Measurements from ENCODE around the gene SRP54.

The SRP54 gene

DNA sequence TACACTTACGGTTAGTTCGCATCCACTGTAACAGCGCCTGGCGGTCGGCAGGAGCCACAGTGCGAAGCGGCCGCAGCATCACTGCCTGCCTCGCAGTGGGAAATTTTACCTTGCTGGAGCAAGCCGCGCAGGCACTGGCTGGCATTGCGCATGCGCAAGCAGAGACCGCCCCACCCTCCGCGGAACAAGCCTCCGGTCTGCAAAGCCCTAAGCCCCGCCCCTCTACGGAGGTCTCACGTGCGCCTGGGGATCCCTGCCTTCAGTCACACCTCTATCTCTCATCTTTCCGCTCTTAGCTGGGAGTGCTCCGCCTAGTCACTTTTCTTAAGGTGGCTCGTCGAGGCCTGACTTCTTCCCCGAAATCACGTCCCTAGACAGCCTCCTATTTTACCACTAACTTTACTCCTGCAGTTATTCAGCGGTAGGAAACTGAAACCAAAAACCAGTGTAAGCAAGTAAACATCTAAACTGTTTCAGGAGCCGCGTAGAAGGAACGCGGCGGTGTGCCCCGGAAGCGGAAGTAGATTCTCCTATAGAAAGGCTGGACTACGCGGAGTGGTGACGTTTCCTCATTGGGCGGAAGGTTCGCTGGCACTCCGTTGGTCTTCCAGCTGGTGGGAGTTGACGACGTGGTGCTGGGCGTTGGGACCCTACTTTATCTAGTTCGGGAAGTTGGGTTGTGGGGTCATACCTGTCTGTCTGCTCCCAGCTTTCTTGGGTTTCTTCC, at the start of gene SRP54:
TSS of gene SRP54 (plus strand) at position 572 of the 727 bp plus-strand sequence. CDS start 13,718 bp downstream, outside the sequence.
- TF ChIP-seq, protein P1, sequence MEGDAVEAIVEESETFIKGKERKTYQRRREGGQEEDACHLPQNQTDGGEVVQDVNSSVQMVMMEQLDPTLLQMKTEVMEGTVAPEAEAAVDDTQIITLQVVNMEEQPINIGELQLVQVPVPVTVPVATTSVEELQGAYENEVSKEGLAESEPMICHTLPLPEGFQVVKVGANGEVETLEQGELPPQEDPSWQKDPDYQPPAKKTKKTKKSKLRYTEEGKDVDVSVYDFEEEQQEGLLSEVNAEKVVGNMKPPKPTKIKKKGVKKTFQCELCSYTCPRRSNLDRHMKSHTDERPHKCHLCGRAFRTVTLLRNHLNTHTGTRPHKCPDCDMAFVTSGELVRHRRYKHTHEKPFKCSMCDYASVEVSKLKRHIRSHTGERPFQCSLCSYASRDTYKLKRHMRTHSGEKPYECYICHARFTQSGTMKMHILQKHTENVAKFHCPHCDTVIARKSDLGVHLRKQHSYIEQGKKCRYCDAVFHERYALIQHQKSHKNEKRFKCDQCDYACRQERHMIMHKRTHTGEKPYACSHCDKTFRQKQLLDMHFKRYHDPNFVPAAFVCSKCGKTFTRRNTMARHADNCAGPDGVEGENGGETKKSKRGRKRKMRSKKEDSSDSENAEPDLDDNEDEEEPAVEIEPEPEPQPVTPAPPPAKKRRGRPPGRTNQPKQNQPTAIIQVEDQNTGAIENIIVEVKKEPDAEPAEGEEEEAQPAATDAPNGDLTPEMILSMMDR (IDR thresholded peaks at IDR 0.05; ENCODE audit: low read depth, low read length) = peak; percentile 36
- DNase-seq (ENCODE audit: low read depth in 2 of 2) = peak; percentile 98 to 99

DNA sequence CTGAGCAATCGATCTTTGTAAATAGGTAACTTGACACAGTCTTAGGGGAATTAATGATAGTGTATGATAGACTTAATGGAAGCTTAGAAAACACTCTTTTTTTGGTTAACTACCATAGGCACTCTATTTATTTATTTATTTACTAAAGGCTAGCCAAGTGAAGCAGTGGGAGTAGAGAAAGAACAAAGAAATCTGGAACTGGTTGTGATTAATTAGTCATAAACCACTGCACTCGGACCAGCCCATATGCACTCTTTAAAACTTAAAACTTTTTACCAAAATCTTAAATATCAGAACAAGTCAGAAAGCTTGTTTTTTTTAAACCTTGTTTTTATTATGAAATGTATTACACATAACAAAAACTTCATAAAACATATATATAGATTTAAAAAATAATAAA, 49.5 kb upstream of the SRP54 start:
- no peak overlapping the region for H3K4me3 ChIP-seq (replicated peaks in 1 of 2; ENCODE audit: low read depth in 2 of 2, low read length in 2 of 2)
- TF ChIP-seq, protein P1 (IDR thresholded peaks at IDR 0.05; ENCODE audit: low read depth, low read length) = no peak
- DNase-seq (ENCODE audit: low read depth in 2 of 2) = no peak

More for the DNA sequence above, at the start of gene SRP54:
- H3K4me3 ChIP-seq (replicated peaks in 1 of 2; ENCODE audit: low read depth in 2 of 2, low read length in 2 of 2) = peak within 1 kb of the TSS; percentile 74 to 83

DNA sequence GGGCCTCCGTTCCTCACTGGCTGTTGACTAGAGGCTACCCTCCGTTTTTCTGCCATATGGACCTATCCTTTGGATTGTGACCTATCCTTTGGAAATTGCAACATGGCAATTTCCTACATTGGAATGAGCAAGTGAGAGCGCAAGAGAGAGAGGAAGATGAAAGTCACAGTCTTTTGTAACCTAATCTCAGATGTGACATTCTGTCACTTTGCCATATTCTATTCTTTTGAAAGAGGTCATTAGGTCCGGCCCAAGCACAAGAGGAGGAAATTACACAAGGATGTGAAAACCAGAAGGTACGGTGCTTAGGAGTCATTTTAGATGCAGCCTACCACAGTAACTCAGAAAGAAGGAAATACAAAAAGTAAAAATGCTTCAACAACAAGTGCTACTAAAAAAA, 47.3 kb upstream of the SRP54 start:
- DNase-seq (ENCODE audit: low read depth in 2 of 2) = no peak
- TF ChIP-seq, protein P1 (IDR thresholded peaks at IDR 0.05; ENCODE audit: low read depth, low read length) = no peak
- no peak overlapping the region for H3K4me3 ChIP-seq (replicated peaks in 1 of 2; ENCODE audit: low read depth in 2 of 2, low read length in 2 of 2)

DNA sequence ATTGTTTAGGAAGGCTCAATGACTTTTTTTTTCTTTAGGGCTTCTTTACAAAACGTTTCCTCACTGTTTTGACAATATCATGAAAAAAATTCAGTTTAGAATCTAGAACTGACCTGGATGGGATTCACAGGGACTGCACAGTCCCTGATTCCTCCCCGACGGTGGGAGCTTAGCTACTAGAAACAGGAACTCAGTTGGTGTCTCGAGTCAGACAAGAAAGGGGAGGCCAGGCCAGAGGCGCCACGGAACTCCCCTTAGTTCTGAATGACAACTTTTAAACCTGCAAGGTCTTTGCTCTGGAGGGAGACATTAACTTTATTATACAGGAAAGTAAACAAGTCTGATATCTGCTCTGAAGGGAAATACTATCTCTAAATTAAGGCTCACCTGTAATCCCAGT, 45.4 kb upstream of the SRP54 start:
- DNase-seq (ENCODE audit: low read depth in 2 of 2) = no peak
- TF ChIP-seq, protein P1 (IDR thresholded peaks at IDR 0.05; ENCODE audit: low read depth, low read length) = no peak
- H3K4me3 ChIP-seq (replicated peaks in 1 of 2; ENCODE audit: low read depth in 2 of 2, low read length in 2 of 2) = no peak overlapping the region

DNA sequence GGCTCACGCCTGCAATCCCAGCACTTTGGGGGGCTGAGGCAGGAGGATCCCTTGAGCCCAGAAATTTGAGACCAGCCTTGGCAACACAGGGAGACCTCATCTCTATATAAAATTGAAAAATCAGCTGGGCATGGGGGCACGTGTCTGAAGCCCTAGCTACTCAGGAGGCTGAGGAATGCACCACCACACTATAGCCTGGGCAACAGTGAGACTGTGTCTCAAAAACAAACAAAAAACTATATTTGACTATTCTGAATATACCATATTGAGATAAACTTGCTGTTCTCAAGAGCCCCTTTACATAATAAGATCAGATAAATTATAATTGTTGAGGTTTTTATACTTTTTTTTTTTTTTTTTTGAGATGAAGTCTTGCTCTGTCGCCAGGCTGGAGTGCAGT, 44.9 kb upstream of the SRP54 start:
- TF ChIP-seq, protein P1 (IDR thresholded peaks at IDR 0.05; ENCODE audit: low read depth, low read length) = no peak
- no peak for DNase-seq (ENCODE audit: low read depth in 2 of 2)

DNA sequence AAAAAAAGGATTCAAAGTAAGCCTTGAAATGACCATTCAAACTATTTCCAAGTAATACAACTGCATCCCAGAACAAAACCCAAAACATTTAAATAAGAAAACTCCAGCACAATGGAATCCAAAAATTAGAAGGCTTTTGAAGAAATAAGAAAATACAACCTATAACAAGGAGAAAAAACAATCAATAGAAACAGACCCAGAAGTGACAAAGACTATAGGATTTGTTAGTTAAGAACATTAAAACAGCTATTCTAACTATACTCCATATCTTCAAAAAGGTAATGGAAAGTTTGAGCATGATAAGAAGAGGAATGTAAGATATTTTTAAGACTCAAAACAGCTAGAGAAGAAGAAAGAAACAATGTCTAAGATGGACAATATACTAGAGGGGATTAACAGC, 39.3 kb upstream of the SRP54 start:
- no peak for DNase-seq (ENCODE audit: low read depth in 2 of 2)
- TF ChIP-seq, protein P1 (IDR thresholded peaks at IDR 0.05; ENCODE audit: low read depth, low read length) = no peak
- H3K4me3 ChIP-seq (replicated peaks in 1 of 2; ENCODE audit: low read depth in 2 of 2, low read length in 2 of 2) = no peak overlapping the region

More for the DNA sequence above, 44.9 kb upstream of the SRP54 start:
- no peak overlapping the region for H3K4me3 ChIP-seq (replicated peaks in 1 of 2; ENCODE audit: low read depth in 2 of 2, low read length in 2 of 2)

All from cardiac fibroblast (primary cell).